GM08714 (cell line): ENCODE data around the gene IL27RA.

ENCODE experiments used
- H3K4me3 ChIP-seq: fragments of 200-500 bp; sonication (Bioruptor generic); 2 replicates; pipeline ENCODE4 v1.5.1; 2014; ENCODE audit warnings: mild to moderate bottlenecking, low read length, inconsistent platforms
- ZNF274 ChIP-seq: IDR thresholded peaks from 2 replicates; pipeline ENCODE4 v1.6.1; 2012; ENCODE audit warnings: mild to moderate bottlenecking, low read depth, low read length

The IL27RA gene

DNA sequence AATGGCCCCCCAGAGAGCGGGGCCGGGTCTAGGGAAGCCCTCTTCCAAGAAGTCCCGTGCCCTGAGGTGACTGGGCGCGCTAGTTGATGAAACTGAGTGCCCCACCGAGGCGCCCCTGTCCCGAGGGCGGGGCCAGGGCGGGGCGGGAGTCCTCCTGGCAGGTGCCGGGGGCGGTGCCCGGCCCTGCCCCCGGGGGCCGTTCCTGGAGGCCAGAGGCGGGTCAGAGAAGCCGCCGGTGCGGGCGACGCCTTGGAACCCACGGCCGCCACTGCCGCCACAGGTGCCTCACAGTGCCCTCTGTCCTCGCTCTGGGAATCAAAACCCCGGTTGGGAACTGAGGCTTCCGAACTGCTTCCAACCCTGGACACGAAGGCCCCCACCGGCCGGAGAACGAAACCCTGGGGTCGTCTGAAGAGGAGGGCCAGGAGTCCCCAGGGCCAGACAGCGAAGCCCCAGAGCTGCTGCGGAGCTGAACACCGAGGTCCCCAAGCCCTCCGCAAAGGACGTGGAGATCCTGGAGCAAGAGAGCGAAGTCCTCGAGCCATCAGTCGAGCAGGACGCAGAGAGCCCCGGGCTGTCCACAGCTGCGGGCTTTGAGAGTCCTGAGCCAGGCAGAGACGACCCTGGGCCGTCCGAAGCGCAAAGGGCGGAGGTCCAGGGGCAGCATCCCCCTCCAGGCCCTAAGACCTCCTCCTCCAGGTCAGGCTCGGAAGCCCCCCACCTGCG lies 41.1 kb downstream of the IL27RA start, which contains the start of gene MISP3:
Gene MISP3 (plus strand): TSS at position 252 of the 726 bp plus-strand sequence. CDS start 524 bp downstream, outside the sequence.
- peak within 1 kb of the TSS; percentile 56; the same call in 1 of the 2 replicates for H3K4me3 ChIP-seq
- no peak for TF ChIP-seq ZNF274

- peak overlapping the region; percentile 56 for H3K4me3 ChIP-seq
- no peak for TF ChIP-seq ZNF274
Measured at GRCh38 chr19:14073261-14073924, 41.8 kb downstream of the IL27RA start.

DNA sequence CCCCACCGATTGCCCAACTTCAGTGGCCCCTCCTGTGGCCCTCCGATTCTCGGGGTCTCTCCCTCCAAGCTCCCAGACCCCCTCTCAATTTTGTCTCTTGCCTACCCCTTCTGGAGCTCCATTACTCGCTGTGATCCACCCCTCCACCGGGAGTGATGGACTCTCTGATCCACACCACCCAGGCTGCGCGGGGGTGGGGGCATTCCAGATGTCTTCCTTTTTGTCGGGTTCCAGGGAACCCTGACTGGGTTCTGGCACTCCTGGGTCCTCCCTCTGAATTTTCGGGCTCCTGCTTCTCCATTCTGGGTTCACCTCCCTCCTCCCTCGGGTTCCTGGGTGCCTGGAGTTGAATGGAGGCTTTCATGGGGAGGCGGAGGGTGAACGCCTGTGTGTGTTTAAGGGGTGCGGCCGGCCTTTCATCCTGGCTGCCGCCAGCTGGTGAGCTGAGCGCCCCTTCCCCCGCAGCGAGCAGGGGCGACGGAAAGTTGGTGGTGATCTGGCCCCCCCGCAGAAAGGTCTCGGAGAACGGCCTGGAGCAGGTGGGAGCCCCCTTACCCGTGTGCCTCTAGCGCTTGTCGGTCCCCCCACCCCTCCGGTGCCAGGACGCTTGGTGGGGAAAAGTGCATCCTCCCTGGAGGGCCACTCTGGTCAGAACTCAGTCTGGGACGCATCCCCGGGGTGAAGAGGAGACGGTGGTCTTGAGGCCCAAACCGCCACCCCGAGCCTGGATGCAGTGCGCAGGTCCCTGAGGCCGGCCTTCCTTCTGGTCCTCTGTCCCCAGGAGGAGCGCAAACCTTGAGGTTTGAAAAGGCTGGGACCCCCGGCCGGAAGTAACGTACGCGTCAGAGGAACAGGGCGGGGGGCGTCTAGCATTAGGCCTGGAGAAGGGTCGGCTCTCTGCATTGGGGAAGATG lies 42.6 kb downstream of the IL27RA start:
- peak overlapping the region; percentile 56 for H3K4me3 ChIP-seq
- TF ChIP-seq ZNF274 = no peak

GRCh38 chr19:14078411-14078810 lies 46.8 kb downstream of the IL27RA start:
- H3K4me3 ChIP-seq = no peak overlapping the region
- no peak for TF ChIP-seq ZNF274

DNA sequence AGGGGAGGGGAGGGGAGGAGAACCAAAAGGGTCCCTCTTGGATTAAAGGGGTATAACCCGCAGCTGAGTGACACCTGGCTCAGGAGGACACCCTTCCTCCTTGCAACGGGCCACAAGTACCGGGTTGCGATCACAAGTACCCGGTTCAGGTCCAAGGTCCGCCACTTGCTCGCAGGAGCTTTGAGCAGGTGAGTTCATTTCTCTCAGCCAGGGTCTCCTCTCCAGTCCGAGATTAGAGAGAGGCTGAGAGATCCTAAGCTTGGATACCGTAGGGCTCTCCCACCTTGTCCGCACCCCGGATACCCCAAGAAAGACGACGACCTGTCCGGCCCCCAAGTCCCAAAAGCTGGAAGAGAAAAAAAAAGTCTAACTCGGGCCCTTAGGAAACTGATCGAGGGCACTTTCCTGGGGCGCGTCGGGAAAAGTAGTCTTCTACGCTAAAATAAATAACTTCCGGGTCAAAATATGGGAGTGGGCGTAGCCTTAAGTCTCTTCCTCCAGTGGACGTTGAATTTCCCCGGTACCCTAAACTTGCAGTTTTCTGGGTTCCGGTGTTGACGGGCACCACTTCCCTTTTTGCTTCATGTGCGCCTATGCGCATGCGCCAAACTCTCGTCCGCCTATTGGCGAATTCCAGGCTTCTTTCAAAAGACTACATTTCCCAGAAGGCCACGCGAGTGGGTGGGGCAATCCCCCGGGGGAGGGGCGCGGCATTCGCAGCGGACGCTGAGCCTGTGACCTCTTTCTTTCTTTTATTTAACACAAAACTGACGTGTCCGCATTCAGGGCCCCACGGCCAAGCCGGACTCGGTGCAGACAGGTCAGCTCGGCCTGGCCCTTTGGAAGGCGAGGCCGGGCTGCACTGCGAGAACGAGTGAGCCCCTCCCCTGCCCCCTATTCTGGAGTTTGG lies 49.6 kb downstream of the IL27RA start:
- TF ChIP-seq ZNF274 = no peak
- H3K4me3 ChIP-seq = peak overlapping the region; percentile 90

DNA sequence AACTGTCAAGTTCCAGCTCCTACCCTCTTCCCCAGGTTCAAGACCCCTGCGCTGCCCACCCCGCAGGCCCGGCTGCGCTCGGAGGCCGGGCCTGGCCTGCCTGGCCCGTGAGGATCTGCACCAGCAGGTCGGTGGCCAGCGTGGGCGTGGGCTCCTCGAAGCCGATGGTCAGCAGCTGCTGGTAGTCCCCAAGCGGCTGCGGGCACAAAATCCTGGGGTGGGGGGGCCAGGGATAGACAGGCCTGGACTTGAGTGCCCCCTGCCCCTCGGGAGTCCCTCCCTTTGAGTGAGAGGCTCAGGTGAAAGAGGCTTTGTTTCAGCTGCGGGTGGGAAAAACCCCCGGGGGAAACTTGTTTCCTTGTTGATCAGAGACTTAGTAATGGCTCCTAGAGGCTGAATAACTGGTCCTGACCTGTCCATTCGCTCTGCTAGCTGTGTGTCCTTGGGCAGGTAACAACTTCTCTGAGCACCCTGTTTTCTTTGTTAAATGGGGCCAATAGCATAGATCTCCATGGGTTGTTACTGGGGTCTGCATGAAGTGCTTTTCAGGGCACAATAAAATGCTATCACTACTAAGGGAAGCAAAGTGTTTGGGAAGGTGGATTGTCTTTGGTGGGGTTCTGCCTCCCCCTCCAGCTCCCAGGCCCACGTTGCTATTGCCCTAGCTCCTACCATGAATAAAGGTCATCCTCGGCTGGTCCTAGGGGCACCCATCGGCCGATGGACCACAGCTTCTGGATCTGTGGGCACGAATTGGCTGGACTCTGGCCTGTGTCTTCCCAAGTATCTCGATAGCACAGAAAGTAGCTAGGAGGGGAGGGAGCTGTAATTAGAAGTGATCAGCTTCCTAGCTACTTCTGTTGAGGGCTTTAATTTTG lies 50.5 kb downstream of the IL27RA start:
- H3K4me3 ChIP-seq = peak overlapping the region; percentile 85
- no peak for TF ChIP-seq ZNF274

DNA sequence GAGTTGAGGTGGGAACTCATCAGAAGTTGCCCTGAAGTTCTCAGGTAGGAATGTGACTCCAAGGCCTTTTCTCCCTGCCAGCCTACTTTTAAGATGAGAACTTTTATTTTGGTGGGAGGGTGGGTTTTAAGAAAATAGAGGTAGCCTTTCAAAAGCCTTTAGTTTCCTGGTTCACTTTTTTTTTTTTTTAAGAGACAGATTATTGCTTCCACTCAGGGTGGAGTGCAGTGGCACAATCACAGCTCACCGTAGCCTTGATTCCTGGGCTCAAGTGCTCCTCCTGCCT lies 51.1 kb downstream of the IL27RA start:
- TF ChIP-seq ZNF274 = no peak
- H3K4me3 ChIP-seq = peak overlapping the region; percentile 85; the same call in 1 of the 2 replicates

DNA sequence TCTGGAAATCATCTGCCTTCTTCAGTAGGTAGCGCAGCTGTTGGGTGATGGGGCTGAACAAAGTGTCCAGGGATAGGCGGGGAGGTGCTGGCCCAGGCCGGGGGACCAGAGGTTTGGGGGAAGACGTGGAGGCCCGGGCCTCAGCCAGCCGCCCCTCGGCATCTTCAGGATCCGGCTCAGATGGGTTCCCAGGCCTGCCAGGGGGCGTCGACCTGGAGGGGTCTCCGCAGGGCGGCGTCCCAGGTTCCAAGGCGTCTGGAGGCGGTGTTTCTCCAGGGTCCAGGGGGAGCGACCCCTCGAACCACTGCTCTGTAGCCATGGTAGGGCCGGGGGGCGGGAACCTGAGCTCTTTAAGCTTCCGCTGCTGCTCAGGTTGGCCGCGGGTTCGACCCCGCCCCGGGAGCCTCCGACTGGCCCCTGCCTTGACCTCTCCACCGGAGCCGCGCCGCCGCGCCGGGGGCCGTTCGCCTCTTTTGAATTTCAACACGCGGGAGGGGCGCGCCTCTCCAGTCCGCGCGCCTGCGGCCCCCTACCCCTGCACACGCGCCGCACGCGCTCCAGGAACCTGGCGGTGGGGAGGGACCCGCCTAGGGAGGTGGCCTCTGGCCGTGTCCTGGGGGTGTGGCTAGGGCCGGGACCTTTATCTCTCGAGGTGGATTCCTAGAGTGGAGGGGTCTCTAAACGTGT lies 53.9 kb downstream of the IL27RA start, which contains the start of gene C19orf67:
Gene C19orf67 (minus strand): TSS at position 475 of the 687 bp plus-strand sequence. CDS start 156 bp downstream, at position 319.
- TF ChIP-seq ZNF274 = no peak
- H3K4me3 ChIP-seq = no peak within 1 kb of the TSS

DNA sequence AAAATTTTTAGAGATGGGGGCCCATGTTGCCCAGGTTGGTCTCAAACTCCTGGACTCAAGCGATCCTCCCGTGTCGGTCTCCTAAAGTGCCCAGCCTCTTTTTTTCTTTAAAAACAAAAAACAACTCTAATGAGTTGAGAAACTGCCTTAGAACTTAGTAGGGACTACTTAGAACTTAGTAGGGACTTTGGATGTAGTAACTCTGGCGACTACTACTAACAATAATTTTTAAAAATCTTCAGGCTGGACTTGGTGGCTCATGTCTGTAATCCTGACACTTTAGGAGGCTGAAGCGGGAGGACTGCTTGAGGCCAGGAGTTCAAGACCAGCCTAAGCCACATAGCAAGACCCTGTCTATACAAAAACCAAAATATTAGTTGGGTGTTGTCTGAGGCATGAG lies 54.5 kb downstream of the IL27RA start:
- H3K4me3 ChIP-seq = no peak overlapping the region
- TF ChIP-seq ZNF274 = no peak

GRCh38 chr19:14088634-14089411 lies 57.3 kb downstream of the IL27RA start:
- H3K4me3 ChIP-seq = peak overlapping the region; percentile 47; the same call in 1 of the 2 replicates
- TF ChIP-seq ZNF274 = no peak

GRCh38 chr19:14089412-14089661 lies 57.8 kb downstream of the IL27RA start:
- no peak for TF ChIP-seq ZNF274

More at GRCh38 chr19:14089412-14089661, 57.8 kb downstream of the IL27RA start:
- H3K4me3 ChIP-seq = peak overlapping the region; percentile 47; the same call in 1 of the 2 replicates
